HCT116 (cell line): ENCODE measurements around the gene RAX. TPM values are rescaled to one million over a fixed set of nuclear protein-coding genes. Genes with fewer than 3 reads are reported as not detected.

Experiments used
- ATAC-seq: fragments of 200-7000 bp; cut with Tn5 transposase; 2 replicates; pipeline ENCODE4 v1.9.1; 2020; ENCODE audit warnings: mild to moderate bottlenecking, moderate library complexity
- BruUV-seq: library from RNA; stranded (reverse); fragments of 400-500 nt; replicated peaks from 2 replicates; lab custom pipeline; 2021; lab: Mats Ljungman, UMichigan
- CTCF ChIA-PET: fragments of 300-600 bp; sonication (Branson Sonifier 250); formaldehyde crosslinking; loops from one replicate; lab custom pipeline; 2021; ENCODE audit warnings: antibody characterized with exemption; lab: Charles Lee
- POLR2A ChIA-PET: fragments of 300-600, 350-600 bp; sonication (Branson Sonifier 250); formaldehyde crosslinking; loops from one replicate; lab custom pipeline; 2021; ENCODE audit warnings: antibody characterized with exemption; lab: Charles Lee
- RAD21 ChIA-PET, 2 experiments: fragments of 300-600 bp; sonication (Branson Sonifier 250); formaldehyde crosslinking; loops; one replicate each; lab custom pipeline; 2023; ENCODE audit warnings: low total read pairs in 2 of 2; ENCODE audit not compliant: uncharacterized antibody in 2 of 2, unreplicated experiment in 2 of 2, low non-redundant PET in 1 of 2; lab: Charles Lee
- DNase-seq: peaks from one replicate; pipeline ENCODE4 v3.0.0-alpha.2; 2010; ENCODE audit warnings: low read depth, low spot score
- H2AFZ ChIP-seq: fragments of 200-600 bp; shearing (Covaris generic), sonication (generic); 2 replicates; pipeline ENCODE4 v1.6.1; 2017; ENCODE audit warnings: low read depth, mixed run types, mixed read lengths, antibody characterized with exemption, low read length; ENCODE audit not compliant: poor library complexity, severe bottlenecking
- H3K27ac ChIP-seq: 2 replicates; pipeline ENCODE4 v1.5.1; 2012; ENCODE audit warnings: low read depth, low read length
- H3K27me3 ChIP-seq: fragments of 200-600 bp; sonication (generic); 2 replicates; pipeline ENCODE4 v1.6.1; 2016; ENCODE audit warnings: mixed run types, low read length, mixed read lengths; ENCODE audit not compliant: insufficient read depth
- H3K36me3 ChIP-seq, 2 experiments: fragments of 200-500 bp in 1 of 2; fragments of 200-600 bp in 1 of 2; sonication (Bioruptor generic) in 1 of 2; sonication (generic) in 1 of 2; 2 replicates each; pipeline versions ENCODE4 v1.5.1 to v1.6.1; 2014 to 2016; ENCODE audit warnings: low read length in 2 of 2, inconsistent platforms in 1 of 2, mixed read lengths in 1 of 2, mixed run types in 1 of 2; ENCODE audit not compliant: insufficient read depth in 2 of 2, control insufficient read depth in 1 of 2
- H3K4me1 ChIP-seq, 2 experiments: fragments of 200-600 bp in 1 of 2; sonication (generic) in 1 of 2; 2 replicates each; pipeline versions ENCODE4 v1.5.1 to v1.6.1; 2012 to 2017; ENCODE audit warnings: low read length in 2 of 2, inconsistent platforms in 1 of 2, mild to moderate bottlenecking in 1 of 2, mixed read lengths in 1 of 2, mixed run types in 1 of 2, moderate library complexity in 1 of 2; ENCODE audit not compliant: insufficient read depth in 2 of 2, control insufficient read depth in 1 of 2
- H3K4me2 ChIP-seq: fragments of 200-600 bp; sonication (generic); 2 replicates; pipeline ENCODE4 v1.6.1; 2017; ENCODE audit warnings: mixed run types, low read length, mixed read lengths
- H3K4me3 ChIP-seq, 2 experiments: fragments of 200-600 bp in 1 of 2; sonication (generic) in 1 of 2; replicated peaks in 1 of 2; 2 replicates each; pipeline ENCODE4 v1.5.1; 2011 to 2016; ENCODE audit warnings: low read length in 2 of 2, control low read depth in 1 of 2, low read depth in 1 of 2, mild to moderate bottlenecking in 1 of 2, mixed read lengths in 1 of 2, mixed run types in 1 of 2
- H3K79me2 ChIP-seq: fragments of 200-600 bp; sonication (generic); 2 replicates; pipeline ENCODE4 v1.6.1; 2017; ENCODE audit warnings: mild to moderate bottlenecking, mixed run types, low read length, moderate library complexity, mixed read lengths; ENCODE audit not compliant: insufficient read depth
- H3K9ac ChIP-seq: fragments of 200-600 bp; sonication (generic); 2 replicates; pipeline ENCODE4 v1.6.1; 2016; ENCODE audit warnings: low read length, mixed read lengths
- H3K9me2 ChIP-seq: fragments of 200-600 bp; sonication (generic), shearing (Covaris generic); 2 replicates; pipeline ENCODE4 v1.6.1; 2017; ENCODE audit warnings: mixed run types, mild to moderate bottlenecking, moderate library complexity; ENCODE audit not compliant: insufficient read depth
- H3K9me3 ChIP-seq, 2 experiments: fragments of 200-500 bp in 1 of 2; fragments of 200-600 bp in 1 of 2; sonication (Bioruptor generic) in 1 of 2; sonication (generic) in 1 of 2; 2 replicates each; pipeline ENCODE4 v1.6.1; 2014 to 2017; ENCODE audit warnings: low read length in 2 of 2, mixed read lengths in 2 of 2, inconsistent platforms in 1 of 2, low read depth in 1 of 2, mild to moderate bottlenecking in 1 of 2, mixed run types in 1 of 2, moderate library complexity in 1 of 2; ENCODE audit not compliant: control insufficient read depth in 1 of 2, insufficient read depth in 1 of 2
- H4K20me1 ChIP-seq: fragments of 200-600 bp; sonication (generic), shearing (Covaris generic); 2 replicates; pipeline ENCODE4 v1.6.1; 2017; ENCODE audit warnings: mixed run types, mild to moderate bottlenecking, moderate library complexity; ENCODE audit not compliant: insufficient read depth
- CEBPB ChIP-seq: IDR thresholded peaks from 2 replicates; pipeline ENCODE4 v1.6.1; 2012; ENCODE audit warnings: low read depth
- EZH2 ChIP-seq: fragments of 200-600 bp; sonication (generic); IDR thresholded peaks from 2 replicates; pipeline ENCODE4 v1.6.1; 2017; ENCODE audit warnings: antibody characterized with exemption, mixed run types
- EZH2phosphoT487 ChIP-seq: fragments of 200-600 bp; IDR thresholded peaks from 2 replicates; pipeline ENCODE4 v1.6.1; 2018; ENCODE audit warnings: antibody characterized with exemption, borderline replicate concordance
- FOSL1 ChIP-seq: IDR thresholded peaks from 2 replicates; pipeline ENCODE4 v1.6.1; 2012; ENCODE audit warnings: low read depth
- JUND ChIP-seq: IDR thresholded peaks from 2 replicates; pipeline ENCODE4 v1.6.1; 2012
- RAD21 ChIP-seq: IDR thresholded peaks from 2 replicates; pipeline ENCODE4 v1.6.1; 2012; ENCODE audit warnings: low read depth, mild to moderate bottlenecking
- REST ChIP-seq: IDR thresholded peaks from 2 replicates; pipeline ENCODE4 v1.6.1; 2012; ENCODE audit warnings: low read depth
- SP1 ChIP-seq: IDR thresholded peaks from 2 replicates; pipeline ENCODE4 v1.6.1; 2012; ENCODE audit warnings: low read depth
- SRF ChIP-seq: IDR thresholded peaks from 2 replicates; pipeline ENCODE4 v1.6.1; 2012; ENCODE audit warnings: low read depth
- TCF7L2 ChIP-seq: IDR thresholded peaks from 2 replicates; pipeline ENCODE4 v1.7.0; 2011; ENCODE audit warnings: borderline replicate concordance, inconsistent platforms; ENCODE audit not compliant: insufficient read depth, insufficient read length; ENCODE audit errors: extremely low read depth
- intact Hi-C: fragments of 100-400 bp; cut with micrococcal nuclease; formaldehyde crosslinking; loops from 2 replicates; pipeline ENCODE4 v1.10.0; 2022
- total RNA-seq: library from RNA; stranded (reverse); gene quantifications from one replicate; pipeline ENCODE4 v1.2.1, GENCODE V29; 2021; ENCODE audit not compliant: unreplicated experiment
- TF ChIP-seq, protein P1 (sequence below), 3 experiments: fragments of 200-600 bp in 1 of 3; sonication (generic) in 1 of 3; IDR thresholded peaks in 2 of 3; conservative IDR thresholded peaks in 1 of 3; 2 replicates each; pipeline ENCODE4 v1.5.1; 2012 to 2017; ENCODE audit warnings: low read depth in 2 of 3, low read length in 2 of 3, antibody characterized with exemption in 1 of 3, borderline replicate concordance in 1 of 3, control low read depth in 1 of 3, mild to moderate bottlenecking in 1 of 3, mixed read lengths in 1 of 3, mixed run types in 1 of 3, moderate library complexity in 1 of 3; ENCODE audit not compliant: insufficient read depth in 1 of 3

The RAX gene
- total RNA-seq, 1 experiment from 2014 or later: not detected

- ChIA-PET CTCF (no interaction called here), RAD21 (no interaction called here), POLR2A (no interaction called here)
- no peaks in the 10 kb centered on the region for H3K36me3 ChIP-seq
- H3K4me2 ChIP-seq: no peak overlapping the region
- intact Hi-C loops: no loop called here
- no peaks in the 10 kb centered on the region for H3K9me2 ChIP-seq
- no peak for TF ChIP-seq EZH2
- TF ChIP-seq RAD21: no peak
- TF ChIP-seq REST: no peak
- H3K4me3 ChIP-seq: no peak overlapping the region
- H4K20me1 ChIP-seq: no peaks in the 10 kb centered on the region
- peaks cover 39% of the 10 kb centered on the region for H3K27me3 ChIP-seq
- H3K27ac ChIP-seq: no peak overlapping the region
- BruUV-seq: no TSS peak
- ATAC-seq (no peak), DNase-seq (no peak)
- H3K4me1 ChIP-seq: no peaks in the 10 kb centered on the region
- no peaks in the 10 kb centered on the region for H3K79me2 ChIP-seq
- no peak overlapping the region for H3K9ac ChIP-seq
- H2AFZ ChIP-seq: no peak overlapping the region
- no peaks in the 10 kb centered on the region for H3K9me3 ChIP-seq
These were observed 2.2 kb upstream of the RAX start for GRCh38 chr18:59275406-59275949.

DNA sequence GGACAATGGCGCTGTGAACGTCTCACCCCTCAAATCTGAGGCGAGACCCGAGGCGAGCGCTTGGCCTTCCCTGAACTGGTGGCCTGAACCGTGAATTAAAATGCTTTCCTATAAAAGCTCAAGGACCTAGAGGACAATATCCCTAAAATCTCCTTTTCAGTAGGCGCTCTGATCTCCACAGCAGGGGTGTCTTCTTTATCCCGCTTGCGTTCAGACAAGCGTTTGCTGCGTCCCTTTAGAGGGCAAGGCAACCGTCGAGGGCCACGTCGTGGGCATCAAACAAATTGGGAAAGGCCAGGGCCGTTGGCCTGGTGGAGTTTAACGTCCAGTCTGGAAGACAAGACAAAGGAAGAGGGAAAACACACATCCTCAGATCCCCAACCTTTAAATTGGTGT is 1.3 kb upstream of the RAX start:
- no peak overlapping the region for H3K4me2 ChIP-seq
- H3K4me1 ChIP-seq: peaks cover 0 to 4% of the 10 kb centered on the region in 2 experiments; a peak in 2 of 4 replicates
- H3K36me3 ChIP-seq: no peaks in the 10 kb centered on the region
- H3K27me3 ChIP-seq: peaks cover 30% of the 10 kb centered on the region
- RAD21 ChIA-PET: no interaction called here
- ATAC-seq: no peak
- no peaks in the 10 kb centered on the region for H3K9me2 ChIP-seq
- no peaks in the 10 kb centered on the region for H3K79me2 ChIP-seq
- no peak overlapping the region for H2AFZ ChIP-seq
- H3K9me3 ChIP-seq: no peaks in the 10 kb centered on the region
- intact Hi-C loops: no loop called here
- no peaks in the 10 kb centered on the region for H4K20me1 ChIP-seq
- POLR2A ChIA-PET: no interaction called here
- DNase-seq: no peak
- no peak overlapping the region for H3K27ac ChIP-seq
- CTCF ChIA-PET: no interaction called here
- no peak overlapping the region for H3K4me3 ChIP-seq
- no TSS peak for BruUV-seq
- H3K9ac ChIP-seq: no peak overlapping the region
- TF ChIP-seq, protein P1, sequence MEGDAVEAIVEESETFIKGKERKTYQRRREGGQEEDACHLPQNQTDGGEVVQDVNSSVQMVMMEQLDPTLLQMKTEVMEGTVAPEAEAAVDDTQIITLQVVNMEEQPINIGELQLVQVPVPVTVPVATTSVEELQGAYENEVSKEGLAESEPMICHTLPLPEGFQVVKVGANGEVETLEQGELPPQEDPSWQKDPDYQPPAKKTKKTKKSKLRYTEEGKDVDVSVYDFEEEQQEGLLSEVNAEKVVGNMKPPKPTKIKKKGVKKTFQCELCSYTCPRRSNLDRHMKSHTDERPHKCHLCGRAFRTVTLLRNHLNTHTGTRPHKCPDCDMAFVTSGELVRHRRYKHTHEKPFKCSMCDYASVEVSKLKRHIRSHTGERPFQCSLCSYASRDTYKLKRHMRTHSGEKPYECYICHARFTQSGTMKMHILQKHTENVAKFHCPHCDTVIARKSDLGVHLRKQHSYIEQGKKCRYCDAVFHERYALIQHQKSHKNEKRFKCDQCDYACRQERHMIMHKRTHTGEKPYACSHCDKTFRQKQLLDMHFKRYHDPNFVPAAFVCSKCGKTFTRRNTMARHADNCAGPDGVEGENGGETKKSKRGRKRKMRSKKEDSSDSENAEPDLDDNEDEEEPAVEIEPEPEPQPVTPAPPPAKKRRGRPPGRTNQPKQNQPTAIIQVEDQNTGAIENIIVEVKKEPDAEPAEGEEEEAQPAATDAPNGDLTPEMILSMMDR (IDR thresholded peaks at IDR 0.05 in 2 of 3, conservative IDR thresholded peaks at IDR 0.05 in 1 of 3; ENCODE audit: borderline replicate concordance in 1 of 3, insufficient read depth in 1 of 3, low read depth in 2 of 3, low read length in 2 of 3): no peak
- TF ChIP-seq TCF7L2 (no peak), REST (no peak), FOSL1 (no peak), EZH2phosphoT487 (no peak), CEBPB (no peak), SP1 (no peak), SRF (no peak), EZH2 (no peak), JUND (no peak)
